Measurements from ENCODE around the gene RPN2. TPM values are rescaled to one million over a fixed set of nuclear protein-coding genes. Genes with fewer than 3 reads are reported as not detected.

Gene RPN2
- total and polyA plus RNA-seq, 9 of the 15 experiments (the other 6 are each of a cell fraction or from before 2014, with no cell fraction given) = 168 to 548 (median 325) TPM

DNA sequence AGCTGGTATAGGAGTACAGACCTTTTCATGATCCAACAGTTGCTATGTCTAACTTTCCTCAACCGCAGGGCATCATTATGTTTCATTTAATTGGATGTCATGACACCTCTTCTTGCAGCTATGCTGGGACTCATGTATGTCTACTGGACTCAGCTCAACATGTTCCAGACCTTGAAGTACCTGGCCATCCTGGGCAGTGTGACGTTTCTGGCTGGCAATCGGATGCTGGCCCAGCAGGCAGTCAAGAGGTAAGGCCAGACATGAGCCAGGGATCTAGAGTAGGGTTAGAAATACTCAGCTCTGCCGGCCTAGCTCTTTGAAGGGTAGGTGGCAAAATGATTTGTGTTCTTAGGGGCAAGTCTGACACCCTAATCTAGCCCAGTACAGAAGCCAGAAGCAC, 57.3 kb downstream of the RPN2 start (continued):
- TF ChIP-seq NCOA6 (IDR thresholded peaks at IDR 0.05) (no peak), ZNF174 (CRISPR knock-in tag; IDR thresholded peaks at IDR 0.05) (no peak), CCNT2 (IDR thresholded peaks at IDR 0.05; ENCODE audit: borderline replicate concordance, extremely low read depth, insufficient read length, low read depth, low read length) (no peak), STAT6 (CRISPR knock-in tag; IDR thresholded peaks at IDR 0.05) (no peak)

- ATAC-seq (no peak), DNase-seq (ENCODE audit: extremely low read depth in 1 of 4, low spot score in 3 of 4) (no peak), FAIRE-seq (no peak)
- Histone ChIP-seq H3K9ac (ENCODE audit: insufficient read depth in 1 of 2, low read depth in 2 of 2, low read length in 2 of 2) (no peak overlapping the region), H3K79me2 (ENCODE audit: control insufficient read depth, insufficient read depth, low read length) (no peaks in the 10 kb centered on the region), H2AFZ (ENCODE audit: low read depth, low read length) (no peak overlapping the region), H3K36me3 (ENCODE audit: control insufficient read depth, insufficient read depth, low read length) (peaks cover 96% of the 10 kb centered on the region), H3K4me1 (replicated peaks in 1 of 2; ENCODE audit: control insufficient read depth in 2 of 2, insufficient read depth in 2 of 2, low read length in 2 of 2) (no peaks in the 10 kb centered on the region), H3K9me3 (replicated peaks; ENCODE audit: control insufficient read depth, insufficient read depth, low read depth, low read length) (no peaks in the 10 kb centered on the region), H4K20me1 (replicated peaks; ENCODE audit: control insufficient read depth, insufficient read depth, low read length) (no peaks in the 10 kb centered on the region), H3K9me1 (ENCODE audit: control insufficient read depth, insufficient read depth, low read length) (no peaks in the 10 kb centered on the region), H3K27me3 (ENCODE audit: control insufficient read depth in 2 of 2, insufficient read depth in 2 of 2, low read length in 2 of 2) (no peaks in the 10 kb centered on the region), H3K27ac (ENCODE audit: extremely low read depth, low read depth, low read length) (no peak overlapping the region), H3K4me3 (no peak overlapping the region), H3K4me2 (ENCODE audit: insufficient read depth, low read length) (no peak overlapping the region)
- 90% methylated on average over 5 of the region's 5 CpGs for WGBS (ENCODE audit: insufficient coverage, low coverage, missing lambda C conversion rate)
- BruUV-seq (replicated peaks) = no TSS peak
- intact Hi-C loops (cut with micrococcal nuclease) = no loop called here
- in situ Hi-C loops (cut with MboI) = no loop called here
- POLR2A ChIA-PET = interaction anchor here (0.9 to 1.2 kb wide), 2 partner anchors 22 to 42 kb away, joined by 3 to 5 read pairs; no protein-coding TSS in a partner anchor
- CTCF ChIA-PET (ENCODE audit: low intra/inter-chr PET ratio) = no interaction called here
- TF ChIP-seq ZSCAN32 (CRISPR knock-in tag; IDR thresholded peaks at IDR 0.05) (no peak), ZNF282 (CRISPR knock-in tag; IDR thresholded peaks at IDR 0.05) (no peak), IFI16 (CRISPR knock-in tag; IDR thresholded peaks at IDR 0.05) (no peak), RNF2 (IDR thresholded peaks at IDR 0.05) (no peak), SNRNP70 (optimal IDR thresholded peaks at IDR 0.05; ENCODE audit: low read depth, low read length) (no peak), HOXB6 (CRISPR knock-in tag; IDR thresholded peaks at IDR 0.05; ENCODE audit: borderline replicate concordance) (no peak), ZNF785 (CRISPR knock-in tag; IDR thresholded peaks at IDR 0.05) (no peak), TBL1XR1 (IDR thresholded peaks at IDR 0.05; ENCODE audit: low read length in 2 of 2) (no peak), DDX20 (tag; IDR thresholded peaks at IDR 0.05; ENCODE audit: low read depth) (no peak), SRF (CRISPR knock-in tag; IDR thresholded peaks at IDR 0.05) (no peak)
These were observed 58.5 kb downstream of the RPN2 start for GRCh38 chr20:37237656-37238055.
